ENCODE results near the gene STRN3. TPM values are rescaled to one million over a fixed set of nuclear protein-coding genes. Genes with fewer than 3 reads are reported as not detected.

STRN3 gene
- total RNA-seq, 1 experiment from 2014 or later: 34.4 TPM

DNA sequence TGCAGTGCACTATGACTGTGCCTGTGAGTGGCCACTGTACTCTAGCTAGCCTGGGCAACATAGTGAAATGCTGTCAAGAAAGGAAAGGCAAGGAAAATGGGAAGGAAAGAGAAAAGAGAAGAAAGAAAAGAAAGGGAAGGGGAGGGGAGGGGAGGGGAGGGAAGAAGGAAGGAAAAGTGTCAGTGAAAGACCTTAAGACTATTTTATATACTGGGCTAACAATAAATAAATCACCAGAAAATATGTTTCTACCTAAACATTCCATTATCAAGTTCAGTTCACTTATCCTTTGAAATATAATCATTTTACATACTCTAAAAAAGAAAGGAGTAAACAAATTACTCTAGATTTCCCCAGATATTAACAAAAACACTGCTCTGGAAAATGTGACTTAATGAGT is 129.7 kb downstream of the STRN3 start:
- H3K27me3 Mint-ChIP-seq (ENCODE audit: unreplicated experiment): no peaks in the 10 kb centered on the region
- no peaks in the 10 kb centered on the region for H3K4me1 Mint-ChIP-seq (ENCODE audit: low read depth, unreplicated experiment)
- CTCF ChIA-PET: no interaction called here
- no peak for DNase-seq
- no TSS peak for BruUV-seq (replicated peaks)
- intact Hi-C loops (cut with micrococcal nuclease; ENCODE audit: unreplicated experiment): no loop called here
- H3K9me3 Mint-ChIP-seq (ENCODE audit: low read depth, unreplicated experiment): no peaks in the 10 kb centered on the region
- TF ChIP-seq, protein P1, sequence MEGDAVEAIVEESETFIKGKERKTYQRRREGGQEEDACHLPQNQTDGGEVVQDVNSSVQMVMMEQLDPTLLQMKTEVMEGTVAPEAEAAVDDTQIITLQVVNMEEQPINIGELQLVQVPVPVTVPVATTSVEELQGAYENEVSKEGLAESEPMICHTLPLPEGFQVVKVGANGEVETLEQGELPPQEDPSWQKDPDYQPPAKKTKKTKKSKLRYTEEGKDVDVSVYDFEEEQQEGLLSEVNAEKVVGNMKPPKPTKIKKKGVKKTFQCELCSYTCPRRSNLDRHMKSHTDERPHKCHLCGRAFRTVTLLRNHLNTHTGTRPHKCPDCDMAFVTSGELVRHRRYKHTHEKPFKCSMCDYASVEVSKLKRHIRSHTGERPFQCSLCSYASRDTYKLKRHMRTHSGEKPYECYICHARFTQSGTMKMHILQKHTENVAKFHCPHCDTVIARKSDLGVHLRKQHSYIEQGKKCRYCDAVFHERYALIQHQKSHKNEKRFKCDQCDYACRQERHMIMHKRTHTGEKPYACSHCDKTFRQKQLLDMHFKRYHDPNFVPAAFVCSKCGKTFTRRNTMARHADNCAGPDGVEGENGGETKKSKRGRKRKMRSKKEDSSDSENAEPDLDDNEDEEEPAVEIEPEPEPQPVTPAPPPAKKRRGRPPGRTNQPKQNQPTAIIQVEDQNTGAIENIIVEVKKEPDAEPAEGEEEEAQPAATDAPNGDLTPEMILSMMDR (IDR thresholded peaks at IDR 0.05; ENCODE audit: unreplicated experiment): no peak
- H3K36me3 Mint-ChIP-seq (ENCODE audit: insufficient read depth, unreplicated experiment): peaks cover 13% of the 10 kb centered on the region
- no peak overlapping the region for H3K4me3 Mint-ChIP-seq (ENCODE audit: low read depth, unreplicated experiment)
- H3K27ac Mint-ChIP-seq (ENCODE audit: unreplicated experiment): no peak overlapping the region

DNA sequence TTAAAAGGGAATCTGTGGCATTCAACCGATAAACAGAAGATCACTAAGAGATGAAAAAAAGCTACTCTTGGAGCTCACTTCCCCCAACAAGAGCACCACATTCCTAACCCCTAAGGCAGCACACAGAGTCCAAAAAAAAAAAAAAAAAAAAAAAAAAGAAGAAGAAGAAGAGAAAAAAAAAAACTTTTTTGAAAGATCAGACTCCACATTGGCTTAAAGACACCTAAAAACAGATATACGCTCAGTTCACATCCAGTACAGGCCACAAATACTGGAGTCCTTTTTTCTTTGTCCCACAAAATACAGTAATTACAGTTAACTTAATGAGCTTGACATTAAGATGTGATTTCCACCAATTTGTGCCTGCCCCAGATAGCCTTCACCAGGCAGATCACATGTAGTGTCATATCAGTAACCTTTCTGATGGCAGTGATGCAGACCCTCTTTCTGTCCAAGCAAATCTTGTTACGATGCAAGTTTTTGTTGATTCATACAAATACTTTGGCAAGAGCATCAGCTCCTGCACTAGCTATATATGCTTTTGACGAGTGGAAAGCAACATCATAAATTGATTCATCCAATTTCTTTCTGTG is 131.2 kb downstream of the STRN3 start:
- no peaks in the 10 kb centered on the region for H3K27me3 Mint-ChIP-seq (ENCODE audit: unreplicated experiment)
- BruUV-seq (replicated peaks): no TSS peak
- no peak overlapping the region for H3K4me3 Mint-ChIP-seq (ENCODE audit: low read depth, unreplicated experiment)
- H3K9me3 Mint-ChIP-seq (ENCODE audit: low read depth, unreplicated experiment): no peaks in the 10 kb centered on the region
- intact Hi-C loops (cut with micrococcal nuclease; ENCODE audit: unreplicated experiment): no loop called here
- no peak for DNase-seq
- CTCF ChIA-PET: interaction anchor here (0.6 to 0.7 kb wide), 4 partner anchors 26 to 1594 kb away, joined by 3 to 6 read pairs (median 4); no protein-coding TSS in a partner anchor
- H3K36me3 Mint-ChIP-seq (ENCODE audit: insufficient read depth, unreplicated experiment): peaks cover 11% of the 10 kb centered on the region
- no peaks in the 10 kb centered on the region for H3K4me1 Mint-ChIP-seq (ENCODE audit: low read depth, unreplicated experiment)
- TF ChIP-seq, protein P1 (IDR thresholded peaks at IDR 0.05; ENCODE audit: unreplicated experiment): no peak
- H3K27ac Mint-ChIP-seq (ENCODE audit: unreplicated experiment): no peak overlapping the region

DNA sequence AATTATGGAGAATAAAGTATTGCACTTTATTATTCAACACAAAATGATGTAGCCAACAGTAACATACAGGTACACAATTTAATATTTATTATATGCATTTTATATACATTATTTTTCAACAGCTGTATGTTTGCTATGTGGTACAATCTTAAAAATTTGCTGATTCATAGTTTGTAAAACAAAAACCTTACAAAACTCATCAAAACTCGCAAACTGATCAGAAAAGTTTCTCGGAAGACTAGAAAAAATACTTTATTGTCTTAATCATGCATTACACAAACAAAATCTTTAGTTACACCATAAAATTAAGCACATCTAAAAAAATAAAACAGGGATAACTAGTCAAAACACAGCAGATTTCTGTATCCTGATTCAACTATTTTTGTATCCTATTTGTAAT is 132.4 kb downstream of the STRN3 start:
- Mint-ChIP-seq H3K27me3 (ENCODE audit: unreplicated experiment) (no peaks in the 10 kb centered on the region), H3K27ac (ENCODE audit: unreplicated experiment) (no peak overlapping the region), H3K36me3 (ENCODE audit: insufficient read depth, unreplicated experiment) (peaks cover 11% of the 10 kb centered on the region), H3K9me3 (ENCODE audit: low read depth, unreplicated experiment) (no peaks in the 10 kb centered on the region), H3K4me1 (ENCODE audit: low read depth, unreplicated experiment) (no peaks in the 10 kb centered on the region), H3K4me3 (ENCODE audit: low read depth, unreplicated experiment) (no peak overlapping the region)
- no peak for DNase-seq
- TF ChIP-seq, protein P1 (IDR thresholded peaks at IDR 0.05; ENCODE audit: unreplicated experiment): no peak
- CTCF ChIA-PET: no interaction called here
- BruUV-seq (replicated peaks): no TSS peak
- intact Hi-C loops (cut with micrococcal nuclease; ENCODE audit: unreplicated experiment): no loop called here

DNA sequence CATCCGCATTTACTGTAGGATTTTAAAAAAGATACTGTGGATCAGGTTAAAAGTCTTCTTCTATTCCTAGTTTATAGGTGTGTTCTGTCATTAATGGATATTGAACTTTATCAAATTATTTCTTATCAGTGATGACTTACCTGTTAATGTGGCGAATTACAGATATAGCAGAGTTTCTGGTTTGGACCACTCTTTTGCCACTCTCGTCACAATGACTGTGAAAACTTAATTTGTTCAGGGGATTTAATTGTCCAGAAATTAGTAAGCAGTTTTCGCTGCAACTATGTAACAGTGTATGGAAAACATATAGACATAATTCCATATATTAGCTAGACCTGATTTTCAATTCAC is 137.0 kb downstream of the STRN3 start:
- BruUV-seq (replicated peaks): no TSS peak
- Mint-ChIP-seq H3K4me1 (ENCODE audit: low read depth, unreplicated experiment) (no peaks in the 10 kb centered on the region), H3K36me3 (ENCODE audit: insufficient read depth, unreplicated experiment) (peaks cover 20% of the 10 kb centered on the region), H3K27me3 (ENCODE audit: unreplicated experiment) (no peaks in the 10 kb centered on the region), H3K4me3 (ENCODE audit: low read depth, unreplicated experiment) (no peak overlapping the region), H3K9me3 (ENCODE audit: low read depth, unreplicated experiment) (no peaks in the 10 kb centered on the region), H3K27ac (ENCODE audit: unreplicated experiment) (no peak overlapping the region)
- DNase-seq: no peak
- CTCF ChIA-PET: no interaction called here
- intact Hi-C loops (cut with micrococcal nuclease; ENCODE audit: unreplicated experiment): no loop called here
- TF ChIP-seq, protein P1 (IDR thresholded peaks at IDR 0.05; ENCODE audit: unreplicated experiment): no peak

Measured in Calu3 (cell line).